ENCODE measurements around the gene RGS7. TPM values are rescaled to one million over a fixed set of nuclear protein-coding genes. Genes with fewer than 3 reads are reported as not detected.

Gene RGS7
- total RNA-seq, 4 donors from 2014 or later: 0.39 TPM; not detected in 3

DNA sequence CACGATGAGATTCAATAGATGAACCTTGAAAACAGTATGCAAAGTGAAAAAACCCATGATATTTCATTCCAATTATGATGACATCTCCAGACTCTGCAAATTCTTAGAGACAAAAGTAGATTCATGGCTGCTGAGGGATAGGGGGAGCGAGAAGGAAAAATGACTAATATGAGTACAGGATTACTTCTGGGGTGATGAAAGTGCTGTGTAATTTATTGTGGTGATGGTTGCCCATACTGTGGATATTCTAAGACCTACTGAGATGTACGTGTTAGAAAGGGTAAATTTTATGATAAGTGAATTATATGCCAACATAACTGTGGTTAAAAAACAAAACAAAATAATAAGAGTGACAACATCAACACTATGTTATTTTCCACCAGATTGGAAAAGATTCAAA lies 18.9 kb upstream of the RGS7 start:
- TF ChIP-seq, protein P1, sequence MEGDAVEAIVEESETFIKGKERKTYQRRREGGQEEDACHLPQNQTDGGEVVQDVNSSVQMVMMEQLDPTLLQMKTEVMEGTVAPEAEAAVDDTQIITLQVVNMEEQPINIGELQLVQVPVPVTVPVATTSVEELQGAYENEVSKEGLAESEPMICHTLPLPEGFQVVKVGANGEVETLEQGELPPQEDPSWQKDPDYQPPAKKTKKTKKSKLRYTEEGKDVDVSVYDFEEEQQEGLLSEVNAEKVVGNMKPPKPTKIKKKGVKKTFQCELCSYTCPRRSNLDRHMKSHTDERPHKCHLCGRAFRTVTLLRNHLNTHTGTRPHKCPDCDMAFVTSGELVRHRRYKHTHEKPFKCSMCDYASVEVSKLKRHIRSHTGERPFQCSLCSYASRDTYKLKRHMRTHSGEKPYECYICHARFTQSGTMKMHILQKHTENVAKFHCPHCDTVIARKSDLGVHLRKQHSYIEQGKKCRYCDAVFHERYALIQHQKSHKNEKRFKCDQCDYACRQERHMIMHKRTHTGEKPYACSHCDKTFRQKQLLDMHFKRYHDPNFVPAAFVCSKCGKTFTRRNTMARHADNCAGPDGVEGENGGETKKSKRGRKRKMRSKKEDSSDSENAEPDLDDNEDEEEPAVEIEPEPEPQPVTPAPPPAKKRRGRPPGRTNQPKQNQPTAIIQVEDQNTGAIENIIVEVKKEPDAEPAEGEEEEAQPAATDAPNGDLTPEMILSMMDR (IDR thresholded peaks at IDR 0.05): no peak
- no peak for TF ChIP-seq POLR2A (IDR thresholded peaks at IDR 0.05)
- 72 to 76% methylated on average over 3 of the region's 3 CpGs for WGBS, 2 donors
- H3K4me1 ChIP-seq: no peaks in the 10 kb centered on the region
- no peaks in the 10 kb centered on the region for H3K9me3 ChIP-seq
- no peaks in the 10 kb centered on the region for H3K27me3 ChIP-seq
- no peak overlapping the region for H3K27ac ChIP-seq
- H3K4me3 ChIP-seq (replicated peaks in 1 of 3): no peak overlapping the region
- no peak for DNase-seq
- no peaks in the 10 kb centered on the region for H3K36me3 ChIP-seq
- intact Hi-C loops (cut with DNase I): no loop called here

DNA sequence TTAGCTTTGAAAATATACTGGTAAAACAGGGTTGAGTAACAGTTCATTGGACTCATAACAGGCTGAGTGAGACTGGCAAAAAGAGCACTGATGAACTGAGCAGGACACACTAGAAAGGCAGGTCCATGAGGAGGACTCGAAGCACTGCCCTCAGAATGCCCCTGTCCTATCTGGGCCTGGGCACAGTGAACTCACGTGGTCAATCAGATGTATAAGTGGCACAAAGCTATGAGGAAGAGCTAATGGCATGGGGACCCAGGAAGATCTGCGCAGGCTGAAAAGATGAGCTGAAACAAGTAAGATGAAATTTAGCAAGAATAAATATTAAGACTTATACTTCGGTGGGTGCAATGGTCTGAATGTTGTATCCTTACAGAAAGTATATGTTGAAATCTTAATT lies 9.2 kb upstream of the RGS7 start:
- H3K4me1 ChIP-seq: no peaks in the 10 kb centered on the region
- TF ChIP-seq, protein P1 (IDR thresholded peaks at IDR 0.05): no peak
- no peak for TF ChIP-seq POLR2A (IDR thresholded peaks at IDR 0.05)
- WGBS, 2 donors: 86 to 87% methylated on average over 4 of the region's 4 CpGs

GRCh38 chr1:241362350-241362749 lies 5.3 kb upstream of the RGS7 start:
- DNase-seq: no peak
- Histone ChIP-seq H3K27ac (no peak overlapping the region), H3K36me3 (no peaks in the 10 kb centered on the region), H3K9me3 (no peaks in the 10 kb centered on the region), H3K27me3 (no peaks in the 10 kb centered on the region), H3K4me3 (replicated peaks in 1 of 3) (no peak overlapping the region), H3K4me1 (no peaks in the 10 kb centered on the region)
- TF ChIP-seq, protein P1 (IDR thresholded peaks at IDR 0.05): no peak
- TF ChIP-seq POLR2A (IDR thresholded peaks at IDR 0.05): no peak
- WGBS, 2 donors: 56 to 57% methylated on average over 4 of the region's 4 CpGs
- intact Hi-C loops (cut with DNase I): no loop called here

More for the DNA sequence above, 9.2 kb upstream of the RGS7 start:
- Histone ChIP-seq H3K27ac (no peak overlapping the region), H3K4me3 (replicated peaks in 1 of 3) (no peak overlapping the region), H3K9me3 (no peaks in the 10 kb centered on the region), H3K36me3 (no peaks in the 10 kb centered on the region), H3K27me3 (no peaks in the 10 kb centered on the region)
- DNase-seq: no peak
- intact Hi-C loops (cut with DNase I): no loop called here

DNA sequence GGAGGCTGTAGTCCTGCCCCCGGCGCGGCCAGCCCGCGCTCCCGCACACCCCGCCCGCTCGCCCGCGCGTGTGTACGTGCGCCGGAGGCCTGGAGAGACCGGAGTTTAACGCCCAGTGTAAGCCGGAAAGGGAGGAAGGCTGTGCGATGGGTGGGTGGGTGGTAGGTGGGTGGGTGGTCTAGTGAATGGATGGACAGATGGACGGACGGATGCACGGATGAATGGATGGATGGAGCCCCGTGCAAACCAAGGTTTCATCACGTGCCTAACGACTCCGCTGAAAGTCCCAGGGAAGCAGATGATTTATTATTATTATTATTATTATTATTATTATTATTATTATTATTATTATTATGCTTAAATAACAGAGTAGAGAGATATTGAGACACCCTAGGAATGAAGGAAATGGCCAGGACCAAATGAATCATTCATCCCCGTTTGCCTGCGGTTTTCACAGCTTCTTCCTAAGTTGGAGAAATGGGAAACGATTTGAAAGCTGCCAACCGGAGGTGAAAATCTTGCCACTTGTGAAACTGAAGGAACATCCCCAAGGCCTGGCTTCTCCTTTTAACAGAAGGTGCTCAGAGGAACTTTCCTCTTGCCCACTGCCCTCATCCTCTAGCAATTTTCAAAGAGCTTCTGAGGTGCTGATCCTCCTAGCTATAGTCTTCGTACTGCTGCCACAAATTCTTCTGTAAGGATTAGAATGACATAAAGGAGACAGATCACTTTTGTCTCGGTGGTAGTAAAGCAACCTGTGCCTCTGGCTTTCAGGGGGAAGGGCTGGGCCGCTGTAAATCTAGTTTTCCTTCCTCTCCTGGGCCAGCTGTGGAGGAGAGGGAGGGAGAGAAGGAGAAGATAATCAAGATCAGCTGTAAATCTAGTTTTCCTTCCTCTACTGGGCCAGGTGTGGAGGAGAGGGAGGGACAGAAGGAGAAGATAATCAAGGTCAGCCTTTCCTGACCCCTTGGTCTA lies 648 bp upstream of the RGS7 start:
- Histone ChIP-seq H3K27ac (no peak overlapping the region), H3K4me3 (replicated peaks in 1 of 3) (peak overlapping the region in 1 of 3 donors; percentile 28), H3K27me3 (no peaks in the 10 kb centered on the region), H3K36me3 (no peaks in the 10 kb centered on the region), H3K4me1 (peaks cover 0 to 4% of the 10 kb centered on the region in 2 donors), H3K9me3 (no peaks in the 10 kb centered on the region)
- TF ChIP-seq, protein P1 (IDR thresholded peaks at IDR 0.05): no peak
- TF ChIP-seq POLR2A (IDR thresholded peaks at IDR 0.05): no peak
- no peak for DNase-seq
- WGBS, 2 donors: 13% methylated on average over 26 to 27 of the region's 33 CpGs
- intact Hi-C loops (cut with DNase I): no loop called here

- Histone ChIP-seq H3K4me3 (replicated peaks in 1 of 3) (no peak overlapping the region), H3K27ac (no peak overlapping the region), H3K27me3 (no peaks in the 10 kb centered on the region), H3K4me1 (peaks cover 0 to 4% of the 10 kb centered on the region in 2 donors), H3K36me3 (no peaks in the 10 kb centered on the region), H3K9me3 (no peaks in the 10 kb centered on the region)
- WGBS, 2 donors: 3 to 7% methylated on average over 14 of the region's 14 CpGs
- TF ChIP-seq, protein P1 (IDR thresholded peaks at IDR 0.05): no peak
- no peak for TF ChIP-seq POLR2A (IDR thresholded peaks at IDR 0.05)
- intact Hi-C loops (cut with DNase I): no loop called here
- DNase-seq: peak in 1 of 2 donors; percentile 2
Observed at GRCh38 chr1:241356187-241356518, 852 bp downstream of the RGS7 start.

Measured in thyroid gland (tissue), 4 donors.